Fibroblast of the aortic adventitia (primary cell): ENCODE data around the gene ARF1. TPM values are rescaled to one million over a fixed set of nuclear protein-coding genes. Genes with fewer than 3 reads are reported as not detected.

ENCODE experiments used
- DNase-seq: peaks from one replicate; pipeline ENCODE4 v3.0.0-alpha.2; 2010; ENCODE audit warnings: low read depth
- H3K4me3 ChIP-seq: 2 replicates; pipeline ENCODE4 v1.5.1; 2011; ENCODE audit warnings: low read depth, mild to moderate bottlenecking, control low read depth, low read length, moderate library complexity
- total RNA-seq: library from RNA; depleted of rRNA; stranded (reverse); fragments of >200 nt; gene quantifications from 2 replicates; pipeline ENCODE4 v1.2.3, GENCODE V29; 2012; ENCODE audit warnings: low replicate concordance
- TF ChIP-seq, protein P1 (sequence below): IDR thresholded peaks from 2 replicates; pipeline ENCODE4 v1.5.1; 2011; ENCODE audit warnings: mild to moderate bottlenecking, low read length, control low read depth, inconsistent platforms; ENCODE audit not compliant: insufficient read depth

ARF1 gene
- total RNA-seq, 1 donor: 246 TPM

DNA sequence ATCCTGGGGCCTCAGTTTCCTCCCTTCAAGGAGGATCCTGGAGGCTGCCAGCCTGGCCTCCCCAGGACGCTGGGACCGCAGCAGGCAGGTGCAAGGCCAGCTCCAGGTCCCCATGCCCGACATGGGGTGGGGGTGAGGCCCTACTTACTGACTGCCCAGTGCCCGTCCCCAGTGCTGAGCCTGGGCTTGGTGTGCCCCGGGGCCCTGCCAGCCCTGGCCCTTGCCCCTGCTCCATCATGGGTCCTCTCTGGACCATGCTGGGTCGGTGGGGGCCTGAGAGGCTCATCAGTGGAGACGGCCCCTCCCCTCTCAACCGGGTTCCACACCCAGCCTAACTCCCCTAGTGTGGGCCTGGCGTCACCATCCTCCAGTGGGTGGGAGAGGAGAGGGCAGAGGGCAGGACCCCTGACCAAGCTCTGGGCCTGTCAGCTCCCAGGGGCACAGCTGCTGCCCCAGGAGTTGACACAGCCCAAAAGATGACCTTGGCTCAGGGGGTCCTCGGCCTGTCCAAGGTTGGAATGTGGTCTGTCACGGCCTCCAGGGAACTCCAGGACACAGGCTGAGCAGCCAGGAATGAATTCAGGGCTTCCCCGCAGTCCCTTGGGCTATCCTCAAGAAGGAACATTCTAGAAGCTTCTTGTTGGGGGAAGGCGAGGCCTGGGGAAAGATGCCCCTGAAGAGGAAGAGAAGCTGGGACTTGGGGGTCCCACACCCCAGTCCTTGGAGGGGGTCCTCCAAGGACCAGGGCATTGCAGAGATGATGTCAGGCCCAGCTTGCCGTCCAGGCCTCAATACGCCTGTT is 17.6 kb upstream of the ARF1 start:
- no peak overlapping the region for H3K4me3 ChIP-seq
- TF ChIP-seq, protein P1, sequence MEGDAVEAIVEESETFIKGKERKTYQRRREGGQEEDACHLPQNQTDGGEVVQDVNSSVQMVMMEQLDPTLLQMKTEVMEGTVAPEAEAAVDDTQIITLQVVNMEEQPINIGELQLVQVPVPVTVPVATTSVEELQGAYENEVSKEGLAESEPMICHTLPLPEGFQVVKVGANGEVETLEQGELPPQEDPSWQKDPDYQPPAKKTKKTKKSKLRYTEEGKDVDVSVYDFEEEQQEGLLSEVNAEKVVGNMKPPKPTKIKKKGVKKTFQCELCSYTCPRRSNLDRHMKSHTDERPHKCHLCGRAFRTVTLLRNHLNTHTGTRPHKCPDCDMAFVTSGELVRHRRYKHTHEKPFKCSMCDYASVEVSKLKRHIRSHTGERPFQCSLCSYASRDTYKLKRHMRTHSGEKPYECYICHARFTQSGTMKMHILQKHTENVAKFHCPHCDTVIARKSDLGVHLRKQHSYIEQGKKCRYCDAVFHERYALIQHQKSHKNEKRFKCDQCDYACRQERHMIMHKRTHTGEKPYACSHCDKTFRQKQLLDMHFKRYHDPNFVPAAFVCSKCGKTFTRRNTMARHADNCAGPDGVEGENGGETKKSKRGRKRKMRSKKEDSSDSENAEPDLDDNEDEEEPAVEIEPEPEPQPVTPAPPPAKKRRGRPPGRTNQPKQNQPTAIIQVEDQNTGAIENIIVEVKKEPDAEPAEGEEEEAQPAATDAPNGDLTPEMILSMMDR: no peak
- no peak for DNase-seq

DNA sequence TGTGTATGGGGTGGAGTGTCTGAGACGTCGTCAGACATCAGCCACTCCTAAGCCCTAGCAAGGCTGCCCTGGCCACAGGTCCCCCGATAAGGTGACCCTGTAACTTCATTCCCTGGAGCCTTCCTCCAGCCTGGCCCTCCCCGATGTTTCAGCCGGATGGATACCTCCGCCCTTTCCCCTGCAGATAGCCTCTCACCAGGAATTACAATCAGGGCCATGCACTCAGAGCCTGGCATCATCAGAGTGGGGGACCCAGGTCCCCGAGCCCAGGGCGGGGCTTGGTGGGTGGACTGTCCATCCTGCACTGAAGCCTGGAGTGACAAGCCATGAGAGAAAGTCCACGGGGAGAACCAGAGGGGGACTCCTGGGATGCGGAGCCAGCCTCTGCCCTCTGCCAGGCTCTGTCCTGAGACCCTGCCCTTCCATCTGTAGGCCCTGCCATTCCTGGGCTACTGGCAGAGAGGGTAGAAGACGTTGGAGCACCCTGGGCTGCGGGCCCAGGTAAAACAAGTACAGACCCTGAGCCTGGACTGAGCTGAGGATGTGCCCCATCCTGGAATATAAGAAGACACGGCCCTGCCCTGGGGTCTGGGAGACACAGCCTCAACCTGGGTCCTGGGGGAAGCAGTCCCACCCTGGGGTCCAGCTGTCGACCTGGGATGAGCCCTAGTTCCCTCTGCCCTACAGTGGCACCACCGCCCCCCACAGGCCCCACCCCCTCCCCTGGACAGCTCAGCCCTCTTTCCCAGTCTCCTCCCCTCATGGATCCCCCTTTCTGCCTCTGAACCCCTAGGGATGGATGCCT is 16.8 kb upstream of the ARF1 start:
- DNase-seq: no peak
- no peak overlapping the region for H3K4me3 ChIP-seq
- TF ChIP-seq, protein P1: no peak

DNA sequence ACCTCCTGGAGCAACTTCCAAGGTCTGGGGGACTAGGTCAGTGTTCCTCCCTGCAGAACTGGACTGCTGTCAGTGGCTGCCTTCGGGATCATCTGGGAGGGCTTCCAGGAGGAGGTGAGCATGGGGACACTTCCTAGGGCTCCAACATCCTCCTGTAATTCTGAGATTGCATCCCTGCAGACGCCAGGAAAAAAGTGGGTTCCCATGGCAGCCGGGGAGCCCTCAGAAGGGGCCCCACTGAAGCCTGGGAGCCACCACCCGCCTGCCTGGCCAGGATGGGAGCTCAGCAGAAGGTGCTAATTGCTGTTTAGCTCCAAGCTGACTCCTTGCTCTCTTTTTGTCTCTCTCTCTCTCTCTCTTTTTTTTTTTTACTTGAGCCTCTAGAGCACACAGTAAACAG is 16.1 kb upstream of the ARF1 start:
- no peak overlapping the region for H3K4me3 ChIP-seq
- DNase-seq: no peak
- TF ChIP-seq, protein P1: no peak

DNA sequence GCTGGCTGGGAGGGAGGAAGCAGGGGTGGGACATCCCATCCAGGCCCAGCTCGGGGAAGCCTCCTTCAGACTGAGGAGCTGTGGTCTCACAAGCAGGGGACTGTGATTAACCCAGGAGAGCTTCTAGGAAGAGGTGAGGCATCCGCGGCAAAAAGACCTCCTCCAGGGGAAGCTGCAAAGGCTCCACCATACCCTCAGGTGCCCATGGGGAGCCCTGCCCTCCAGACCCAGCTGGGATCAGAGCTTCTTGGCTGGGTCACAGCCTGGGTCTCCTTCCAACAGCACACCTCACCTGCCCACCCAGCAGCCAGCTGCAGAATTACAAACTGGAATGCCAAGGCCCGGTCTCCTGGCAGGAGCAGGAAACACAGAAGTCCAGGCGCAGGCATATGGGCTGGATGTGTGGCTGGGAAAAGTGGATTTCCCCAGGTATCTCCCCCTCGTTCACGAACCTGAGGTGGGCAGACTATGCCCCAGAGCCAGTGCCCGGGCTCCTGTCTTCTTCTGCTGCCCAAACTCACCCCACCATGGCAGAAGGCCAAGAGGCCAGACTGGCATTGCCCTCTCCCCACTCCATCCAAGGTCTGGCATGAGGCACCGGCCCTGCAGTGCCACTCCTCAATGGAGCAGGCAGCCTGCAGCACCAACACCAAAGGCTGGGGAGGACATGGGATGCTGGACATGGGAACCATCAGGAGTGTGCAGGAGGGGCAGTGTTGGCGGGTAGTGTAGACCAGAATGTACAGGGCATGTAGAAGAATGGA is 15.4 kb upstream of the ARF1 start:
- DNase-seq: no peak
- TF ChIP-seq, protein P1: no peak
- no peak overlapping the region for H3K4me3 ChIP-seq

DNA sequence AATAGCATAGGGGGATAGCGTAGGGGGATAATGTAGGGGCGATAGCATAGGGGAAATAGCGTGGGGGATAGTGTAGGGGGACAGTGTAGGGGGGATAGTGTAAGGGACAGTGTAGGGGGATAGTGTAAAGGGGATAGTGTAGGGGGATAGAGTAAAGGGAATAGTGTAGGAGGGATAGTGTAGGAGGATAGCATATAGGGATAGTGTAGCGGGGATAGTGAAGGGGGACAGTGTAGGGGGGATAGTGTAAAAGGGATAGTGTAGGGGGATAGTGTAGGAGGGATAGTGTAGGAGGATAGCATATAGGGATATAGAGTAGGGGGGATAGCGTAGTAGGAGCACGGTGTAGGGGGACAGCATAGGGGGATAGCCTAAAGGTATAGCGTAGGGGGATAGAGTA is 14.1 kb upstream of the ARF1 start:
- no peak overlapping the region for H3K4me3 ChIP-seq
- TF ChIP-seq, protein P1: no peak
- no peak for DNase-seq

DNA sequence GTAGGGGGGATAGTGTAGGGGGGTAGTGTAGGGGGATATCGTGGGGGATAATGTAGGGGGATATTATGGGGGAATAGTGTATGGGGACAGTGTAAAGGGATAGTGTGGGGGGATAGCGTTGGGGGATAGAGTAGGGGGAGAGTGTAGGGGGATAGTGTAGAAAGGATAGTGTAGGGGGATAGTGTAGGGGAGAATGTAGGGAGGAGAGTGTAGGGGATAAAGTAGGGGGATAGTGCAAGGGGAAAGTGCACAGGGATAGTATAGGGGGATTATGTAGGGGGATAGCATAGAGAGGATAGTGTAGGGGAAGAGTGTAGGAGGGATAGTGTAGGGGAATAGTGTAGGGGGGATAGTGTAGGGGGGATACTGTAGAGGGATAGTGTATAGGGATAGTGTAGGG is 12.3 kb upstream of the ARF1 start:
- TF ChIP-seq, protein P1: no peak
- H3K4me3 ChIP-seq: no peak overlapping the region
- DNase-seq: no peak
